Activated naive CD4-positive, alpha-beta T cell treated with anti-CD3 and anti-CD28 coated beads, Interleukin-2, amount 50 U/mL, for 72 hours (primary cell): ENCODE measurements around the gene RALY. TPM values are rescaled to one million over a fixed set of nuclear protein-coding genes. Genes with fewer than 3 reads are reported as not detected.
A peak's percentile ranks its signal among the peaks of the same experiment; 100 is the strongest.
"Not testable (repeated sequence)": the region's sequence is repeated elsewhere in the genome, so short reads cannot be mapped to it uniquely, and the experiment has no call there.

Source experiments
- ATAC-seq, 2 donors: fragments of 150-1000 bp; cut with Tn5 transposase; 2 replicates each; pipeline ENCODE4 v1.10.0; 2021; ENCODE audit warnings: mild to moderate bottlenecking in 2 of 2, moderate library complexity in 2 of 2
- DNase-seq, 2 donors: peaks; one replicate each; pipeline ENCODE4 v3.0.0; 2021 to 2022; ENCODE audit warnings: low spot score in 2 of 2
- H3K27ac Mint-ChIP-seq, 2 donors: one replicate each; pipeline ENCODE4 v1.8.0; 2022; ENCODE audit warnings: mild to moderate bottlenecking in 2 of 2, mixed read lengths in 2 of 2
- H3K36me3 Mint-ChIP-seq, 2 donors: one replicate each; pipeline ENCODE4 v1.8.0; 2022; ENCODE audit warnings: mixed read lengths in 2 of 2
- H3K9me3 Mint-ChIP-seq, 2 donors: one replicate each; pipeline ENCODE4 v1.8.0; 2022; ENCODE audit warnings: mixed read lengths in 2 of 2
- total RNA-seq, 2 donors: library from RNA; stranded (reverse); gene quantifications; one replicate each; pipeline ENCODE4 v1.2.3, GENCODE V29; 2022

RALY gene
- total RNA-seq, 2 donors from 2014 or later: 125 to 148 TPM

GRCh38 chr20:34112600-34113101 is 118.9 kb downstream of the RALY start:
- DNase-seq (peak in 1 of 2 donors; percentile 13), ATAC-seq (no peak)

DNA sequence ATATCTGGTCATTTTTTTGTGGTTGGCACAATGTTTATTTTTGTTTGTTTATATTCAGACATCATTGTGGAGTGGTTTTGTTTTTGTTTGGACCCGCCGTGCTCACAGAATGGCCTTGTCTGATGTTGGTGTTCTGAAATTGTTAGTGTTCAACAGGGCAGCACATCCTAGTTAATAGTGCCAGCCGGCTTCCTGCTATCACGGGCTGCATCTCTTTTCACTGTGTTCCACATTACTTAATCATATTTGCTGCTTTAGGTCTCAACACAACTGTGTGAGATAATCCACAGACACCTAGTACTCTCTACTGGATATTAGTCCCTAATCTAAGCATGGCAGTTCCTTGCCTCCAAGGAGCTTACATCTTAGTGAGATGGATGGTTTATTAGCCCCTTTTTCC is 121.1 kb downstream of the RALY start:
- Mint-ChIP-seq H3K36me3 (peaks cover 15 to 22% of the 10 kb centered on the region in 2 donors), H3K9me3 (no peaks in the 10 kb centered on the region), H3K27ac (no peak overlapping the region)
- no peak for ATAC-seq
- DNase-seq: no peak

More at GRCh38 chr20:34112600-34113101, 118.9 kb downstream of the RALY start:
- no peaks in the 10 kb centered on the region for H3K9me3 Mint-ChIP-seq
- peaks cover 21 to 32% of the 10 kb centered on the region in 2 donors for H3K36me3 Mint-ChIP-seq
- peak overlapping the region; percentile 98 to 99 for H3K27ac Mint-ChIP-seq

DNA sequence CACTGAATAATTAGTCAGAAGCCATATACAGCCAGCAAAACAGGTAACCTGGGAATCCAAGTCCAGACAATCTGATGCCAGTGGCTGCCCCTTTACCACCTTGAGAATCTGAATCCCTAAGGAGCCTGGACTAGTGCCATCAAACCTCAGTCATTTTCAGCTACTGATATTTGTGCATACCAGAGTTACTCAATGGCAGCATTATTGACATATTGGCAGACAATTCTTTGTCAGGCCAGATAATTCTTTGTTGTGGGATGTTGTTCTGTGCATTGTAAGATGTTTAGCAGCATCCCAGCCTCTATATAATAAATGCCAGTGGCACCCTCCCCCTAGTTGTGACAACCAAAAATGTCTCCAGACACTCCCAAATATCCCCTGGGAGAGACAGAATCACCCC is 121.5 kb downstream of the RALY start:
- ATAC-seq: no peak
- Mint-ChIP-seq H3K36me3 (peaks cover 13 to 18% of the 10 kb centered on the region in 2 donors), H3K27ac (peak overlapping the region in 1 of 2 donors; percentile 12)

DNA sequence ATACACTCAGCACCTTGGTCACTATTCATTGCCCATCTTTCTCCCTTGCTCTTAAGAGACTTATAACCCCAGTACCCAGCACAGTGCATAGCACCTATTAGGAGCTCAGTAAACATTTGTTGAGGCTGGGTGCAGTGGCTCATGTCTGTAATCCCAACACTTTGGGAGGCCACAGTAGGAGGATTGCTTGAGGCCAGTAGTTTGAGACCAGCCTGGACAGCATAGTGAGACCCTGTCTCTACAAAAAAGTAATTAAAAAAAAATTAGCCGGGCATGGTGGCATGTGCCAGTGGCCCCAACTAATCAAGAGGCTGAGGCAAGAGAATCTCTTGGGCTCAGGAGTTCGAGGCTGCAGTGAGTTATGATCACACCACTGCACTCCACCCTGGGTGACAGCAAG is 126.5 kb downstream of the RALY start:
- ATAC-seq: no peak
- Mint-ChIP-seq H3K27ac (no peak overlapping the region), H3K9me3 (no peaks in the 10 kb centered on the region), H3K36me3 (no peaks in the 10 kb centered on the region)
- no peak for DNase-seq

More for the DNA sequence above, 121.5 kb downstream of the RALY start:
- no peaks in the 10 kb centered on the region for H3K9me3 Mint-ChIP-seq
- DNase-seq: no peak

DNA sequence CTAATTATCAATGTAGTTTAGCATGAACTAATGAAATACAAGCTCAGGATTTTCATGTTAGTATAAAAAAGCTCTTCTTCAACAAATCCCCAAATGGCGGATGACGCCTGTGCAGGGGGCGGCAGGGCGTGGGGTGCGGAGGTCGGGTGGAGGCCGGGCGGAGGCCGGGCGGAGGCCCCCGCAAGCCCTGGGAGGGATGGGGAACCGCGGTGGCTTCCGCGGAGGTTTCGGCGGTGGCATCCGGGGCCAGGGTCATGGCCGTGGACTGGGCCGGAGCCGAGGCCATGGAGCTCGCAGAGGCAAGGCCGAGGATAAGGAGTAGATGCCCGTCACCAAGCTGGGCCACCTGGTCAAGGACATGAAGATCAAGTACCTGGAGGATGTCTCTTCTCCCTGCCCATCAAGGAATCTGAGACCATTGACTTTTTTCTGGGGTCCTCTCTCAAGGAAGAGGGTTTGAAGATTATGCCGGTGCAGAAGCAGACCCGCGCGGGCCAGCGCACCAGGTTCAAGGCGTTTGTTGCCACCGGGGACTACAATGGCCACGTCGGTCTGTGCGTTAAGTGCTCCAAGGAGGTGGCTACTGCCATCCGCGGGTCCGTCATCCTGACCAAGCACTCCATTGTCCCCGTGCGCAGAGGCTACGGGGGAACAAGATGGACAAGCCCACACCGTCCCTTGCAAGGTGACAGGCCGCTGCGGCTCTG is 128.7 kb downstream of the RALY start:
- ATAC-seq: no peak
- Mint-ChIP-seq H3K36me3 (no peaks in the 10 kb centered on the region), H3K27ac (no peak overlapping the region), H3K9me3 (no peaks in the 10 kb centered on the region)
- DNase-seq: no peak

GRCh38 chr20:34123309-34123708 is 129.6 kb downstream of the RALY start:
- DNase-seq: no peak
- Mint-ChIP-seq H3K9me3 (no peaks in the 10 kb centered on the region), H3K36me3 (no peaks in the 10 kb centered on the region), H3K27ac (no peak overlapping the region)
- no peak for ATAC-seq

- no peaks in the 10 kb centered on the region for H3K36me3 Mint-ChIP-seq
- H3K9me3 Mint-ChIP-seq: no peaks in the 10 kb centered on the region
- DNase-seq: no peak
- peak; percentile 59 to 67 for ATAC-seq
- H3K27ac Mint-ChIP-seq: no peak overlapping the region
These were observed 130.9 kb downstream of the RALY start for GRCh38 chr20:34124469-34125249.

DNA sequence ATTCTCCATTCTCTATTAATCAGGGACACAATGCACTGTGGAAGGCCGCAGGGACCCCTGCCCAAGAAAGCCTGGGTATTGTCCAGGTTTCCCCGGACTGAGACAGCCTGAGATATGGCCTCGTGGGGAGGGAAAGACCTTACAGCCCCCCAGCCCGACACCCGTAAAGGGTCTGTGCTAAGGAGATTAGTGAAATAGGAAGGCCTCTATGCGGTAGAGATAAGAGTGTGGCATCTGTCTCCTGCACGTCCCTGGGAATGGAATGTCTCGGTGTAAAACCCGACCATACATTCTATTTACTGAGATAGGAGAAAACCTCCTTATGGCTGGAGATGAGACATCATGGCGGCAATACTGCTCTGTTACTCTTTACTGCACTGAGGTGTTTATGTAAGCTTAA is 134.1 kb downstream of the RALY start:
- Mint-ChIP-seq H3K36me3 (no peaks in the 10 kb centered on the region), H3K27ac (no peak overlapping the region), H3K9me3 (no peaks in the 10 kb centered on the region)
- ATAC-seq: no peak
- DNase-seq: no peak

- DNase-seq: peak in 1 of 2 donors; percentile 60
These were observed 135.9 kb downstream of the RALY start for GRCh38 chr20:34129518-34130162.

DNA sequence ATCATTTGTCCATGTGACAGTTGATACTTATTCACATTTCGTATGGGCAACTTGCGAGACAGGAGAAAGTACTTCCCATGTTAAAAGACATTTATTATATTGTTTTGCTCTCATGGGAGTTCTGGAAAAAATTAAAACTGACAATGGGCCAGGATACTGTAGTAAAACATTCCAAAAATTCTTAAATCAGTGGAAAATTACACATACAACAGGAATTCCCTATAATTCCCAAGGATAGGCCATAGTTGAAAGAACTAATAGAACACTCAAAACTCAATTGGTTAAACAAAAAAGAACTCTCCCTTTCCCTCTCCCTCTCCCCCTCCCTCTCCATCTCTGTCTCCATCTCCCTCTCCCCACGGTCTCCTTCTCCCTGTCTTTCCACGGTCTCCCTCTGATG is 137.8 kb downstream of the RALY start:
- no peaks in the 10 kb centered on the region for H3K36me3 Mint-ChIP-seq
- no peak overlapping the region for H3K27ac Mint-ChIP-seq
- no peak for DNase-seq
- H3K9me3 Mint-ChIP-seq: no peaks in the 10 kb centered on the region
- ATAC-seq: no peak

More at GRCh38 chr20:34129518-34130162, 135.9 kb downstream of the RALY start:
- Mint-ChIP-seq H3K27ac (no peak overlapping the region), H3K36me3 (no peaks in the 10 kb centered on the region), H3K9me3 (no peaks in the 10 kb centered on the region)
- ATAC-seq: peak; percentile 85 to 91

DNA sequence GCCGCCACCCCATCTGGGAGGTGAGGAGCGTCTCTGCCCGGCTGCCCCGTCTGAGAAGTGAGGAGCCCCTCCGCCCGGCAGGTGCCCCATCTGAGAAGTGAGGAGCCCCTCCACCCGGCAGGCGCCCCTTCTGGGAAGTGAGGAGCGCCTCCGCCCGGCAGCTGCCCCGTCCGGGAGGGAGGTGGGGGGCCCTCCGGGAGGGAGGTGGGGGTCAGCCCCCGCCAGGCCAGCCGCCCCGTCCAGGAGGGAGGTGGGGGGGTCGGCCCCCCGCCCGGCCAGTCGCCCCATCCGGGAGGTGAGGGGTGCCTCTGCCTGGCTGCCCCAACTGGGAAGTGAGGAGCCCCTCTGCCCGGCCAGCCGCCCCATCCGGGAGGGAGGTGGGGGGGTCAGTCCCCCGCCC is 138.8 kb downstream of the RALY start:
- not testable (repeated sequence) for ATAC-seq, DNase-seq, H3K27ac Mint-ChIP-seq, H3K9me3 Mint-ChIP-seq, H3K36me3 Mint-ChIP-seq

- H3K36me3 Mint-ChIP-seq, ATAC-seq, H3K9me3 Mint-ChIP-seq, DNase-seq, H3K27ac Mint-ChIP-seq: not testable (repeated sequence)
These were observed 139.2 kb downstream of the RALY start for GRCh38 chr20:34132943-34133342.

- H3K9me3 Mint-ChIP-seq: not testable (repeated sequence)
These were observed 139.7 kb downstream of the RALY start for GRCh38 chr20:34133365-34133860.

More at GRCh38 chr20:34133365-34133860, 139.7 kb downstream of the RALY start:
- not testable (repeated sequence) for DNase-seq, H3K36me3 Mint-ChIP-seq, H3K27ac Mint-ChIP-seq, ATAC-seq

Other genes with a start within 250 kb of the RALY start
- 10 to 100 TPM; 80.0 to 81.4 TPM for gene CHMP4B, start 182.6 kb upstream of the RALY start, total RNA-seq
- 100 to 1,000 TPM; 116 to 125 TPM for gene EIF2S2, start 118.3 kb downstream of the RALY start, total RNA-seq
- gene ASIP, start 247.5 kb downstream of the RALY start, total RNA-seq: not detected